GM21717 (cell line): ENCODE results near the gene ITGB4.

Source experiments
- ATAC-seq: cut with Tn5 transposase; IDR thresholded peaks from one replicate; pipeline ENCODE4 v1.9.1; 2021; ENCODE audit warnings: mild to moderate bottlenecking, moderate library complexity; ENCODE audit not compliant: unreplicated experiment

ITGB4 gene

GRCh38 chr17:75697651-75698291 is 23.5 kb upstream of the ITGB4 start:
- no peak for ATAC-seq

DNA sequence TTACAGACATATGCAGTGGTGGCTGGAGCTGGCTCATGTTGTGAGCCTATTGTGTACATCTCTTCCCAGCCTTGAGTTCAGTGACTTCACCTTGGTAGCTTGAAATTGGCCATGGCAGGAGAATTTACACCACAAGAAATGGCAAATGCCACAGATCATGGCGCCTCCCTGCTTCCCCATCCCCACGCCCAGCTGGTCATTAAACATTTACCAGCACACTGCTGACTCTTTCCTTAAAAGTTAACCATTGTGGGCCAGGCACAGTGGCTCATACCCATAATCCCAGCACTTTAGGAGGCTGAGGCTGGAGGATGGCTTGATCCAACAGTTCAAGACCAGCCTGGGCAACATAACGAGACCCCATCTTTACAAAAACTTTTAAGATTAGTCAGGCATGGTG is 22.6 kb upstream of the ITGB4 start:
- no peak for ATAC-seq

- ATAC-seq: no peak
Measured at GRCh38 chr17:75701288-75701687, 20.0 kb upstream of the ITGB4 start.

- ATAC-seq: no peak
Measured at GRCh38 chr17:75703191-75703590, 18.1 kb upstream of the ITGB4 start.

DNA sequence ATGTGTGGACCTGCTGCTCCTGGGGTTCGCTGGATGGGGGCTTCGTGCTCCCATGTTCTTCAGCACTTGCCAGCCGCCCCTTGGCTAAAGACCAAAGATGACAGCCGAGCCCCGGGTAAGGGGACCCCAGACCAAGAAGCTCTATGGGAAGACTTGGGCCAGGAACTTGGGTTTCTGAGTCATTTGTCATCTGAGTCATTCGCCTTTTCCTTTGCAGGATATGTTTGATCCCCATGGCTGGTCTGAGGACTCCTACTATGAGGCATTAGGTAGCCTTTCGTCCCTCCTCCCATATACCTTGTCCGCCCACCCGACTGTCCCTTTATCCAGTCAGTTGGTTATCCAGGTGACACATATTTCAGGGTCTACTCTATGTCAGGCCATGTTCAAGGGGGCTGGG is 17.7 kb upstream of the ITGB4 start:
- ATAC-seq: no peak

GRCh38 chr17:75704963-75705875 is 16.0 kb upstream of the ITGB4 start:
- ATAC-seq: no peak

DNA sequence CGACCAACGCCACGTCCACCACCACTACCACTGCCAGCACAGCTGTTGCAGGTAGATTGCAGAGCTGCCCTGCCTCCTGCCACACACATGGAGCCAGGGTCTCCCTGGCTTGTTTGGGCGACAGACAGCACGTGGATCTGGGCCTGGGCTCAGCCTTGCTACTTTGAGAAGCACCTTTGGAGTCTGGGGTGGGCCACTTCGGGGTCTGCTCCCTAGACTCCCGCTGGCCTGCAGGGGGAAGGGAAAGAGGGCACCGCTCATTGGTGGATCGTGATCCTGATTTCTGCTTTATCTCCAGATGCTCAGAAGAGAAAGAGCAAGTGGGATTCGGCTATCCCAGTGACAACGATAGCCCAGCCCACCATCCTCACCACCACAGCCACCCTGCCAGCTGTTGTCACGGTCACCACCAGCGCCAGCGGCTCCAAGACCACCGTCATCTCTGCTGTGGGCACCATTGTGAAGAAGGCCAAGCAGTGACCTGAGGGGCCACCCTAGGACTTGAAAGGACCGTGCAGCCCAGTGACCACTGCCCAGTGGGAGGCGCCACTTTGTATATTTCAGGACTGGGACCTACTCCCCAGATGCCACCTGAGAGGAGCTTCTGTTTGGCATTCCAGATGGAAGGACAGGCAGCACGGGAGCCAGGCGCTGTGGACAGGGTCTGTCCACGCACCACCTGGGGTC is 15.1 kb upstream of the ITGB4 start:
- ATAC-seq: no peak

DNA sequence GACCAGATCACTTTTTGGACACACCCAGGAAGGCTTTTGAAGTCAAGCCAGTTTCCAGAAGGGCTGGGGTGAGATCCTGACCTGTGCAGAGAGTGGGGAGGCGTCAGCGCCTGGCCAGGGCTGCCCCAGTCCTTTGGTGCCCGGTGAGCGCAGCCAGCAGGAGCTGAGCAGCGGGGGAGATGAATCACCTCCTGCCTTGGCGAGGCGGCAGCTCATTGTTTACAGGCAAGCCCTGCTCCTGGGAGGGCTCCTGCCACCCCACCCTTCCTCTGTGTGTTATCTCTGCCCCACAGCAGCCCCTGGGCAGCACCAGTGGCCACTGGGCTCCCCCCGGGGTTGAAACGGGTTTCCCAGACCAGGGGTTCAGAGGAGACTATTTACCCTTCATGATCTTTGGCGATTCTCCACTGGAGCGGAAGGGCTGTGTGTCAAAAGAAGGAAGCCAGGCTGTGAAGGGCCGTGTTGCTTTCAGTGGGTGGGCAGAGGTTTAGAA is 14.1 kb upstream of the ITGB4 start:
- no peak for ATAC-seq

GRCh38 chr17:75712446-75712845 is 8.8 kb upstream of the ITGB4 start:
- no peak for ATAC-seq

GRCh38 chr17:75719732-75720131 is 1.5 kb upstream of the ITGB4 start:
- no peak for ATAC-seq

GRCh38 chr17:75721463-75722011 is 278 bp downstream of the ITGB4 start:
- ATAC-seq: no peak

- ATAC-seq: no peak
Measured at GRCh38 chr17:75722076-75722475, 817 bp downstream of the ITGB4 start.

DNA sequence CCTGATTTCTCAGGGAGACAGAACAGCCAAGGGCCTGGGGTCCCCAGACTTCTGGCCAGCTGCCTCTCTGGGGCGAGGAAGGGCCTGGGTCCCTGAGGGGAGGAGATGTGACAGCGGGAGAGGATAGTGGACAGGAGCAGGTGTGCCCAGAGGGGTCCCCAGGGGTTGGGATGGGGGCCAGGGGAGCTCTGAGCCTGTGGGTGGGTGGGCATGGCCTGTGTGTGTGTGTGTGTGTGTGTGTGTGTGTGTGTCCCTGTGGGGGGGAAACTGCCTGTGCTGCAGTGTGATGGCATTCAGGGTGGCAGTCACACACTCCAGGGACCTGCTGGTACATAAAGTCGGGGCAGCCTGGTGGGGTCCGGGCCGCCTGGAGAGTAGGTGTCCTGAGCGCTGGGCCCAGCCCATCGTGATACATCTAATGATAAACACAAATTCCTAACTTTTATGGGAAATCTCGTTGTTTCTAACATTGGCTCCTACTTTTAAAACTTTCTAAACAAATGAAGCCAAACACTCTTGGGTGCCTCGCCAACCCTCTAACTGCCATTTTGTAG is 1.4 kb downstream of the ITGB4 start:
- ATAC-seq: no peak

GRCh38 chr17:75723171-75723930 is 2.1 kb downstream of the ITGB4 start:
- no peak for ATAC-seq

GRCh38 chr17:75724016-75725003 is 3.1 kb downstream of the ITGB4 start:
- ATAC-seq: no peak

DNA sequence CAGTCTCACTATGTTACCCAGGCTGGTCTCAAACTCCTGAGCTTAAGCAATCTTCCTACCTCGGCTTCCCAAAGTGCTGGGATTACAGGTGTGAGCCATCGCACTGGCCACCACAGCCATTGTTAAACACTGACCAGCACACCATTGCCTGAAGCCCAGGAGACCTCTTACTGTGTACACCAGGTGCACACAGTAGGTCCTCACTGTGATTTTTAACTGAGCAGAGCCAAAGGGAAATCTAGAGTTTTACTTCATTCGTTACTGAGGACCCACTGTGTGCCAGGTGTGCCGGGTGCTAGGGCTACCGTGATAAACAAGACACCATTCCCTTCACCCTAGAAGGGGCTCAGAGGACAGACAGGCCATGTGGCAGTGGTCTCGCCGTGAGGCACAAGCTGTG is 4.2 kb downstream of the ITGB4 start:
- no peak for ATAC-seq

GRCh38 chr17:75727391-75727790 is 6.1 kb downstream of the ITGB4 start:
- no peak for ATAC-seq

DNA sequence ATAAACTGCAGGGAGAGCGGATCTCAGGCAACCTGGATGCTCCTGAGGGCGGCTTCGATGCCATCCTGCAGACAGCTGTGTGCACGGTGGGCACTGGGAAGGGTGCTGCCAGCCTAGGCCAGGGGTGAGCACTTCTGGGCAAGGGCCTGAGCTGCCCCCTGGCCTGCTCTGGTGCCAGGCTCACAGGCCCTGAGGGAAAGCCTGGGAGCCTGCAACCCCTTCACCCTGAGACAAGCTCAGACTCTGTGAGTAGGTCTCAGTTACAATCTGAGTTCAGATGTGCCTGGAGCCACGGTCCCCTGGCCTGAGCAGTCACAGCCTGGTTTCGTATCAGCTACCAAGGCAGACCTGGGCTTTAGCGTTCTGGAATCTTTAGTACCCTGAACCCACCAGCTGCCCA is 8.1 kb downstream of the ITGB4 start:
- no peak for ATAC-seq

GRCh38 chr17:75730065-75730464 is 8.8 kb downstream of the ITGB4 start:
- ATAC-seq: no peak
